Measurements from ENCODE around the gene TMEM145. TPM values are rescaled to one million over a fixed set of nuclear protein-coding genes. Genes with fewer than 3 reads are reported as not detected.
A peak's percentile ranks its signal among the peaks of the same experiment; 100 is the strongest.

Gene TMEM145
- total and polyA plus RNA-seq, 4 experiments from 2014 or later = not detected

GRCh38 chr19:42273407-42274064 is 39.6 kb upstream of the TMEM145 start:
- no peak overlapping the region for H3K27ac ChIP-seq (ENCODE audit: low read depth, low read length)
- H3K4me1 Mint-ChIP-seq = peaks cover 35 to 59% (median 39%) of the 10 kb centered on the region in 4 donors
- no peak overlapping the region for H3K4me3 Mint-ChIP-seq
- H3K36me3 Mint-ChIP-seq = peaks cover 6 to 19% of the 10 kb centered on the region in 2 donors
- peak overlapping the region in 1 of 7 donors; percentile 50 for H3K27ac Mint-ChIP-seq
- no peak for DNase-seq
- no peaks in the 10 kb centered on the region for H3K9me3 ChIP-seq (ENCODE audit: control insufficient read depth in 1 of 2, low read length in 2 of 2)
- H3K4me3 ChIP-seq (ENCODE audit: low read length in 2 of 2) = no peak overlapping the region
- CTCF ChIA-PET (ENCODE audit: partially characterized antibody) = no interaction called here
- no peaks in the 10 kb centered on the region for H3K9me3 Mint-ChIP-seq
- peaks cover 13% of the 10 kb centered on the region for H3K36me3 ChIP-seq (ENCODE audit: insufficient read depth, low read length)
- intact Hi-C loops (cut with micrococcal nuclease) = no loop called here
- peaks cover 48% of the 10 kb centered on the region for H3K4me1 ChIP-seq (ENCODE audit: insufficient read depth, low read length)
- no peaks in the 10 kb centered on the region for H3K27me3 Mint-ChIP-seq
- no peaks in the 10 kb centered on the region for H3K27me3 ChIP-seq (ENCODE audit: insufficient read depth, low read length)
- POLR2A ChIA-PET (ENCODE audit: partially characterized antibody) = interaction anchor here (2.4 to 8.1 kb wide), 2 partner anchors 9 to 29 kb away, joined by 5 to 131 read pairs; no protein-coding TSS in a partner anchor

GRCh38 chr19:42274065-42274682 is 38.9 kb upstream of the TMEM145 start:
- Mint-ChIP-seq H3K4me3 (peak overlapping the region in 1 of 8 donors; percentile 25), H3K9me3 (no peaks in the 10 kb centered on the region), H3K36me3 (peaks cover 6 to 19% of the 10 kb centered on the region in 2 donors), H3K27me3 (no peaks in the 10 kb centered on the region), H3K27ac (peak overlapping the region in 3 of 7 donors; percentile 57 to 78 (median 75)), H3K4me1 (peaks cover 41 to 66% (median 42%) of the 10 kb centered on the region in 4 donors)
- peaks cover 13% of the 10 kb centered on the region for H3K36me3 ChIP-seq (ENCODE audit: insufficient read depth, low read length)
- peaks cover 54% of the 10 kb centered on the region for H3K4me1 ChIP-seq (ENCODE audit: insufficient read depth, low read length)
- H3K27ac ChIP-seq (ENCODE audit: low read depth, low read length) = no peak overlapping the region
- intact Hi-C loops (cut with micrococcal nuclease) = no loop called here
- no peak overlapping the region for H3K4me3 ChIP-seq (ENCODE audit: low read length in 2 of 2)
- POLR2A ChIA-PET (ENCODE audit: partially characterized antibody) = interaction anchor here (1.1 to 2.4 kb wide), 3 partner anchors 15 to 32 kb away, joined by 4 to 5 read pairs (median 4); partner anchors contain the start of gene GSK3A
- CTCF ChIA-PET (ENCODE audit: partially characterized antibody) = interaction anchor here (0.9 to 1.0 kb wide), 2 partner anchors 22 kb away, joined by 3 to 4 read pairs; no protein-coding TSS in a partner anchor
- H3K27me3 ChIP-seq (ENCODE audit: insufficient read depth, low read length) = no peaks in the 10 kb centered on the region
- DNase-seq = no peak
- H3K9me3 ChIP-seq (ENCODE audit: control insufficient read depth in 1 of 2, low read length in 2 of 2) = no peaks in the 10 kb centered on the region

- Histone ChIP-seq H3K27me3 (ENCODE audit: insufficient read depth, low read length) (no peaks in the 10 kb centered on the region), H3K9me3 (ENCODE audit: control insufficient read depth in 1 of 2, low read length in 2 of 2) (no peaks in the 10 kb centered on the region), H3K4me1 (ENCODE audit: insufficient read depth, low read length) (peaks cover 53% of the 10 kb centered on the region), H3K4me3 (ENCODE audit: low read length in 2 of 2) (no peak overlapping the region), H3K27ac (ENCODE audit: low read depth, low read length) (no peak overlapping the region), H3K36me3 (ENCODE audit: insufficient read depth, low read length) (peaks cover 13% of the 10 kb centered on the region)
- peaks cover 6 to 21% of the 10 kb centered on the region in 2 donors for H3K36me3 Mint-ChIP-seq
- H3K27me3 Mint-ChIP-seq = no peaks in the 10 kb centered on the region
- CTCF ChIA-PET (ENCODE audit: partially characterized antibody) = interaction anchor here (0.9 to 1.0 kb wide), 2 partner anchors 21 to 23 kb away, joined by 3 to 4 read pairs; no protein-coding TSS in a partner anchor
- peaks cover 41 to 64% (median 45%) of the 10 kb centered on the region in 4 donors for H3K4me1 Mint-ChIP-seq
- H3K4me3 Mint-ChIP-seq = peak overlapping the region in 2 of 8 donors; percentile 15 to 20
- POLR2A ChIA-PET (ENCODE audit: partially characterized antibody) = interaction anchor here (1.1 to 1.4 kb wide), 2 partner anchors 16 to 33 kb away, joined by 4 read pairs; partner anchors contain the start of gene GSK3A
- intact Hi-C loops (cut with micrococcal nuclease) = no loop called here
- H3K9me3 Mint-ChIP-seq = no peaks in the 10 kb centered on the region
- DNase-seq = no peak
- peak overlapping the region in 5 of 7 donors; percentile 65 to 83 (median 75) for H3K27ac Mint-ChIP-seq
Observed at GRCh38 chr19:42275103-42275502, 38.0 kb upstream of the TMEM145 start.

- DNase-seq = no peak
- intact Hi-C loops (cut with micrococcal nuclease) = no loop called here
- ChIA-PET CTCF (ENCODE audit: partially characterized antibody) (interaction anchor here (0.9 to 1.0 kb wide), 2 partner anchors 21 to 23 kb away, joined by 3 to 4 read pairs; no protein-coding TSS in a partner anchor), POLR2A (ENCODE audit: partially characterized antibody) (interaction anchor here (1.1 to 1.4 kb wide), 2 partner anchors 17 to 33 kb away, joined by 4 read pairs; partner anchors contain the start of gene GSK3A)
- Histone ChIP-seq H3K4me3 (ENCODE audit: low read length in 2 of 2) (no peak overlapping the region), H3K27me3 (ENCODE audit: insufficient read depth, low read length) (no peaks in the 10 kb centered on the region), H3K9me3 (ENCODE audit: control insufficient read depth in 1 of 2, low read length in 2 of 2) (no peaks in the 10 kb centered on the region), H3K36me3 (ENCODE audit: insufficient read depth, low read length) (peaks cover 13% of the 10 kb centered on the region), H3K27ac (ENCODE audit: low read depth, low read length) (no peak overlapping the region), H3K4me1 (ENCODE audit: insufficient read depth, low read length) (peaks cover 49% of the 10 kb centered on the region)
- Mint-ChIP-seq H3K36me3 (peaks cover 6 to 18% of the 10 kb centered on the region in 2 donors), H3K4me3 (peak overlapping the region in 1 of 8 donors; percentile 71), H3K9me3 (no peaks in the 10 kb centered on the region), H3K27ac (peak overlapping the region in 6 of 7 donors; percentile 65 to 94 (median 88)), H3K4me1 (peaks cover 38 to 60% (median 43%) of the 10 kb centered on the region in 4 donors), H3K27me3 (no peaks in the 10 kb centered on the region)
Observed at GRCh38 chr19:42275517-42275916, 37.6 kb upstream of the TMEM145 start.

- no peaks in the 10 kb centered on the region for H3K27me3 ChIP-seq (ENCODE audit: insufficient read depth, low read length)
- peaks cover 44% of the 10 kb centered on the region for H3K4me1 ChIP-seq (ENCODE audit: insufficient read depth, low read length)
- H3K4me3 Mint-ChIP-seq = peak overlapping the region in 6 of 8 donors; percentile 2 to 80 (median 67)
- peak overlapping the region; percentile 12 to 94 (median 87) for H3K27ac Mint-ChIP-seq
- H3K27ac ChIP-seq (ENCODE audit: low read depth, low read length) = peak overlapping the region; percentile 8
- H3K36me3 ChIP-seq (ENCODE audit: insufficient read depth, low read length) = peaks cover 13% of the 10 kb centered on the region
- intact Hi-C loops (cut with micrococcal nuclease) = no loop called here
- peaks cover 33 to 52% (median 42%) of the 10 kb centered on the region in 4 donors for H3K4me1 Mint-ChIP-seq
- ChIA-PET POLR2A (ENCODE audit: partially characterized antibody) (interaction anchor here (0.9 to 9.3 kb wide), 3 partner anchors 25 to 77 kb away, joined by 3 to 139 read pairs (median 4); partner anchors contain the start of gene GSK3A), CTCF (ENCODE audit: partially characterized antibody) (no interaction called here)
- DNase-seq = no peak
- H3K27me3 Mint-ChIP-seq = no peaks in the 10 kb centered on the region
- H3K36me3 Mint-ChIP-seq = peaks cover 6 to 16% of the 10 kb centered on the region in 2 donors
- H3K4me3 ChIP-seq (ENCODE audit: low read length in 2 of 2) = no peak overlapping the region
- H3K9me3 ChIP-seq (ENCODE audit: control insufficient read depth in 1 of 2, low read length in 2 of 2) = no peaks in the 10 kb centered on the region
- no peaks in the 10 kb centered on the region for H3K9me3 Mint-ChIP-seq
Observed at GRCh38 chr19:42276284-42276683, 36.8 kb upstream of the TMEM145 start.

GRCh38 chr19:42276821-42277220 is 36.3 kb upstream of the TMEM145 start:
- Mint-ChIP-seq H3K4me1 (peaks cover 34 to 48% (median 41%) of the 10 kb centered on the region in 4 donors), H3K9me3 (no peaks in the 10 kb centered on the region), H3K27ac (peak overlapping the region in 4 of 7 donors; percentile 12 to 90 (median 49)), H3K36me3 (peaks cover 6 to 12% of the 10 kb centered on the region in 2 donors), H3K27me3 (no peaks in the 10 kb centered on the region), H3K4me3 (no peak overlapping the region)
- DNase-seq = no peak
- ChIA-PET POLR2A (ENCODE audit: partially characterized antibody) (interaction anchor here (0.9 to 9.3 kb wide), 3 partner anchors 26 to 78 kb away, joined by 3 to 139 read pairs (median 4); partner anchors contain the start of gene GSK3A), CTCF (ENCODE audit: partially characterized antibody) (interaction anchor here (2.2 to 4.4 kb wide), 2 partner anchors 33 to 144 kb away, joined by 5 to 77 read pairs; partner anchors contain the start of genes GSK3A and POU2F2)
- Histone ChIP-seq H3K27me3 (ENCODE audit: insufficient read depth, low read length) (no peaks in the 10 kb centered on the region), H3K27ac (ENCODE audit: low read depth, low read length) (peak overlapping the region; percentile 8), H3K9me3 (ENCODE audit: control insufficient read depth in 1 of 2, low read length in 2 of 2) (no peaks in the 10 kb centered on the region), H3K4me3 (ENCODE audit: low read length in 2 of 2) (no peak overlapping the region), H3K36me3 (ENCODE audit: insufficient read depth, low read length) (peaks cover 13% of the 10 kb centered on the region), H3K4me1 (ENCODE audit: insufficient read depth, low read length) (peaks cover 44% of the 10 kb centered on the region)
- intact Hi-C loops (cut with micrococcal nuclease) = no loop called here
